IPS-20b (cell line): ENCODE results near the gene AGK.

ENCODE experiments used
- H3K27ac ChIP-seq: one replicate; pipeline ENCODE4 v1.5.1; 2013; ENCODE audit warnings: low read length
- H3K27me3 ChIP-seq: 2 replicates; pipeline ENCODE4 v1.6.1; 2013; ENCODE audit warnings: mild to moderate bottlenecking, low read length, inconsistent platforms; ENCODE audit not compliant: insufficient read depth
- H3K36me3 ChIP-seq: 2 replicates; pipeline ENCODE4 v1.6.1; 2013; ENCODE audit warnings: low read depth, mild to moderate bottlenecking, inconsistent platforms, low read length, moderate library complexity; ENCODE audit not compliant: insufficient read depth
- H3K4me1 ChIP-seq: 2 replicates; pipeline ENCODE4 v1.6.1; 2013; ENCODE audit warnings: mild to moderate bottlenecking, control low read depth, inconsistent platforms, low read length, moderate library complexity; ENCODE audit not compliant: insufficient read depth
- H3K4me3 ChIP-seq: 2 replicates; pipeline ENCODE4 v1.5.1; 2013; ENCODE audit warnings: mild to moderate bottlenecking, low read length, inconsistent platforms
- H3K9ac ChIP-seq: 2 replicates; pipeline ENCODE4 v1.6.1; 2013; ENCODE audit warnings: low read depth, mild to moderate bottlenecking, inconsistent platforms, low read length, moderate library complexity
- H3K9me3 ChIP-seq: 2 replicates; pipeline ENCODE4 v1.6.1; 2013; ENCODE audit warnings: mild to moderate bottlenecking, low read depth, low read length, inconsistent platforms; ENCODE audit not compliant: insufficient read depth

Gene AGK

DNA sequence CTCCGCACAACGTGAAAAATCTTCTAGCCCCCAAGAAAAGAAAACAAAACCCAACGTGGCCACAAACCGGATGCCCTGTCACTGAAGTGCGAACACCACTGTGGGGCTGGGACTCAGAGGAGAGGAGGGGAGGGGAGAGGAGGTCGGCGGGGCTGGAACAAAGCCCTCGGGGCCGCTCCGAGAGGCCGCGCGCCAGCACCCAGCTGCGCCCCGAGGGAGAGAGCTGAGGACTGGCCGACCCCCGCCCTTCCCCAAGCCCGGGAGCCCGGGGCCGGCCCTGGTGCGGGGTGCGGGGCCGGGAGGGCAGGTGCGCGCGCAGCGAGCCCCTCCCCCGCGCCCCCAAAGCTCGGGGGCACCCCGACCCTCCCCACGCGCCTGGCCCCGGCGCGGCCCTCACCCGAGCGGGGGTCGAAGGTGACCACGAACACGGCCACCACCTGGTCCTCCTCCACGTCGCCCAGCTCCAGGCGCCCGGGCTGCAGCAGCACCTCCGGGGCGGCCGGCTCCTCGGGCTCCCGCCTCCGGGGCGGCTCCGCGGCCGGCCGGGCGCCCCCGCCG, 150.4 kb downstream of the AGK start:
- Histone ChIP-seq H3K9me3 (no peaks in the 10 kb centered on the region), H3K4me1 (peaks cover 26% of the 10 kb centered on the region), H3K4me3 (peak overlapping the region; percentile 68; the same call in 1 of the 2 replicates), H3K9ac (peak overlapping the region; percentile 59; the same call in 1 of the 2 replicates), H3K27me3 (peaks cover 30% of the 10 kb centered on the region), H3K27ac (no peak overlapping the region), H3K36me3 (no peaks in the 10 kb centered on the region)

- H3K9me3 ChIP-seq = no peaks in the 10 kb centered on the region
- peak within 1 kb of the TSS; percentile 69; the same call in 1 of the 2 replicates for H3K9ac ChIP-seq
- no peak within 1 kb of the TSS for H3K27ac ChIP-seq
- no peaks in the 10 kb centered on the region for H3K36me3 ChIP-seq
- H3K4me3 ChIP-seq = peak within 1 kb of the TSS; percentile 88
- H3K27me3 ChIP-seq = peaks cover 30% of the 10 kb centered on the region
- H3K4me1 ChIP-seq = peaks cover 24% of the 10 kb centered on the region
Measured at GRCh38 chr7:141702047-141702567, 150.9 kb downstream of the AGK start, which contains the start of gene DENND11. TSS of gene DENND11 (minus strand) at chr7:141702166. CDS start at chr7:141702153, 13 bp downstream.

DNA sequence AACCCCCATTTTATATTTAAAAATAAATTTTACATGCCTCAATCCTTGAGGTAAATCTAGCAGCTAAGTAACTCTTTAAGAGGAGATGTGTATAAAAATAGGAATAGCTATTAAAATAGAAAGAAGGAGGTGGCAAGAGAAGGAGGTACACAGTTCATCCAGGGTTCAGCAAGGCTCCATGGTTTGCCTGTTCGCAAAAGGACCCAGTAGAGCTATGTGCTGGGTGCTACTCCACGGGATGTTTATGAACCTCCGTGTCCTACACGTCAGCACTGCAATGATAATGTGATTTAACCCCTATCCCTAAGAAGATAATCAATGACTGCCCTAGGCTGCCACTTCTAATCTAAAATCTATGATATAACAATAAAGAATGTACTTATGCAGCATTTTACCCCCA, 151.7 kb downstream of the AGK start:
- Histone ChIP-seq H3K4me1 (peaks cover 17% of the 10 kb centered on the region), H3K9me3 (no peaks in the 10 kb centered on the region), H3K4me3 (peak overlapping the region; percentile 88; the same call in 1 of the 2 replicates), H3K27me3 (peaks cover 30% of the 10 kb centered on the region), H3K9ac (no peak overlapping the region), H3K36me3 (no peaks in the 10 kb centered on the region), H3K27ac (no peak overlapping the region)

DNA sequence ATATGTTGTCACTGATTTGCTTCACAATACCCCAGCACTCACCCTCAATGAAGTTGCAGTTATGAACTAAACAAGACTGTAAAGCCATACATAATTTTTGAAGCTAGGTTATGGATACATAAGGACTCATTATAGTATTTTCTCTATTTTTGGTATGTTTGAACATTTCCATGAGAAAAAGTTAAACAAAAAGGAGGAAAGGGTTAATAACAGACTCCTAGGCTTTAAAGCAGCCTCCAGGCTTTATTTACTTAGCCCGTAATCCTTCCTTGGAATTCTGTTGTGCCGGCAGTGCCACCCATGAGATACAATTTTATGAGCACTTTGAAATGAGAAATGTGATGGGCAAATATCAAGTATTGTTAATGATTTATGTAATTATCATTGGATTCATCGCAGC, 152.9 kb downstream of the AGK start:
- Histone ChIP-seq H3K36me3 (no peaks in the 10 kb centered on the region), H3K27ac (no peak overlapping the region), H3K9ac (no peak overlapping the region), H3K9me3 (no peaks in the 10 kb centered on the region), H3K4me3 (no peak overlapping the region), H3K27me3 (peaks cover 30% of the 10 kb centered on the region), H3K4me1 (peaks cover 12% of the 10 kb centered on the region)

GRCh38 chr7:141704741-141705140, 153.5 kb downstream of the AGK start:
- no peaks in the 10 kb centered on the region for H3K9me3 ChIP-seq
- H3K4me1 ChIP-seq = peaks cover 12% of the 10 kb centered on the region
- H3K27me3 ChIP-seq = peaks cover 30% of the 10 kb centered on the region
- no peak overlapping the region for H3K9ac ChIP-seq
- H3K36me3 ChIP-seq = no peaks in the 10 kb centered on the region
- no peak overlapping the region for H3K4me3 ChIP-seq
- H3K27ac ChIP-seq = no peak overlapping the region
